Hematopoietic multipotent progenitor cell treated with erythropoietin and hydrocortisone succinate and interleukin-3 and kit ligand, for 8 days (in vitro differentiated cells): ENCODE measurements around the gene NDUFB8.

ENCODE experiments used
- DNase-seq: peaks from one replicate; pipeline ENCODE4 v3.0.0-alpha.2; 2015

Gene NDUFB8

GRCh38 chr10:100535715-100536353 is 6.2 kb upstream of the NDUFB8 start, which contains the start of gene HIF1AN:
TSS of gene HIF1AN (plus strand) at chr10:100535943. CDS start at chr10:100535959, 16 bp downstream.
- DNase-seq: peak; percentile 98

GRCh38 chr10:100535338-100535714 is 5.7 kb upstream of the NDUFB8 start:
- DNase-seq: no peak

- DNase-seq: peak; percentile 25
These were observed 5.1 kb upstream of the NDUFB8 start for GRCh38 chr10:100534726-100535125.

GRCh38 chr10:100531761-100532160 is 2.1 kb upstream of the NDUFB8 start:
- peak; percentile 41 for DNase-seq

- no peak for DNase-seq
These were observed 673 bp downstream of the NDUFB8 start for GRCh38 chr10:100528921-100529474.

- DNase-seq: no peak
These were observed 1.4 kb downstream of the NDUFB8 start for GRCh38 chr10:100528123-100528886.

GRCh38 chr10:100524638-100525037 is 5.0 kb downstream of the NDUFB8 start:
- DNase-seq: no peak

GRCh38 chr10:100524206-100524605 is 5.5 kb downstream of the NDUFB8 start:
- no peak for DNase-seq

- no peak for DNase-seq
These were observed 6.7 kb downstream of the NDUFB8 start for GRCh38 chr10:100522945-100523344.

GRCh38 chr10:100522107-100522801 is 7.4 kb downstream of the NDUFB8 start:
- DNase-seq: no peak

GRCh38 chr10:100520811-100521210 is 8.9 kb downstream of the NDUFB8 start:
- DNase-seq: no peak

GRCh38 chr10:100519311-100520051 is 10.2 kb downstream of the NDUFB8 start, which contains the start of gene SEC31B:
TSS of gene SEC31B (minus strand) at chr10:100519861. CDS start at chr10:100516952, 2,909 bp downstream.
- no peak for DNase-seq

GRCh38 chr10:100518761-100519241 is 10.9 kb downstream of the NDUFB8 start:
- DNase-seq: peak; percentile 79

- no peak for DNase-seq
These were observed 12.8 kb downstream of the NDUFB8 start for GRCh38 chr10:100516847-100517246.

GRCh38 chr10:100515612-100516011 is 14.1 kb downstream of the NDUFB8 start:
- DNase-seq: no peak

- peak; percentile 72 for DNase-seq
These were observed 18.9 kb downstream of the NDUFB8 start for GRCh38 chr10:100510533-100511308.

- no peak for DNase-seq
These were observed 20.3 kb downstream of the NDUFB8 start for GRCh38 chr10:100509241-100509840.

- peak; percentile 84 for DNase-seq
These were observed 20.9 kb downstream of the NDUFB8 start for GRCh38 chr10:100508691-100509150.

GRCh38 chr10:100508266-100508665 is 21.4 kb downstream of the NDUFB8 start:
- DNase-seq: no peak

GRCh38 chr10:100507357-100507732 is 22.3 kb downstream of the NDUFB8 start:
- DNase-seq: no peak
